Neural crest cell (in vitro differentiated cells): ENCODE data around the gene PRR15. TPM values are rescaled to one million over a fixed set of nuclear protein-coding genes. Genes with fewer than 3 reads are reported as not detected.

Experiments
- DNase-seq: peaks from one replicate; pipeline ENCODE4 v3.0.0; 2021; ENCODE audit warnings: low read depth, mixed read lengths, low spot score
- H3K27ac Mint-ChIP-seq: one replicate; pipeline ENCODE4 v1.8.0; 2021; ENCODE audit warnings: mild to moderate bottlenecking, mixed read lengths; ENCODE audit not compliant: unreplicated experiment
- H3K27me3 Mint-ChIP-seq: 2 replicates; pipeline ENCODE4 v1.8.0; 2021; ENCODE audit warnings: low read depth, mild to moderate bottlenecking, mixed read lengths
- H3K36me3 Mint-ChIP-seq: 2 replicates; pipeline ENCODE4 v1.8.0; 2021; ENCODE audit warnings: low read depth, mild to moderate bottlenecking, mixed read lengths
- H3K4me1 Mint-ChIP-seq: 2 replicates; pipeline ENCODE4 v1.8.0; 2021; ENCODE audit warnings: mixed read lengths
- H3K4me3 Mint-ChIP-seq: one replicate; pipeline ENCODE4 v1.8.0; 2021; ENCODE audit warnings: mild to moderate bottlenecking, mixed read lengths
- H3K9me3 Mint-ChIP-seq: 2 replicates; pipeline ENCODE4 v1.8.0; 2021; ENCODE audit warnings: mixed read lengths
- CTCF ChIP-seq: fragments of 200-600 bp; sonication (generic); conservative IDR thresholded peaks from 2 replicates; pipeline ENCODE4 v1.5.0; 2021; ENCODE audit warnings: antibody characterized with exemption, mild to moderate bottlenecking
- total RNA-seq: library from RNA; stranded (reverse); gene quantifications from 2 replicates; pipeline ENCODE4 v1.2.1, GENCODE V29; 2021

PRR15 gene
- total RNA-seq, 1 donor from 2014 or later: not detected

GRCh38 chr7:29588900-29589696, 25.5 kb downstream of the PRR15 start:
- Mint-ChIP-seq H3K9me3 (peaks cover 2% of the 10 kb centered on the region), H3K4me1 (peaks cover 4% of the 10 kb centered on the region), H3K27ac (no peak overlapping the region), H3K36me3 (no peaks in the 10 kb centered on the region), H3K27me3 (no peaks in the 10 kb centered on the region), H3K4me3 (no peak overlapping the region)
- peak; percentile 45 for DNase-seq
- peak; percentile 80 for TF ChIP-seq CTCF

- H3K36me3 Mint-ChIP-seq: no peaks in the 10 kb centered on the region
- H3K27ac Mint-ChIP-seq: no peak overlapping the region
- peaks cover 4% of the 10 kb centered on the region for H3K4me1 Mint-ChIP-seq
- no peak for TF ChIP-seq CTCF
- H3K27me3 Mint-ChIP-seq: no peaks in the 10 kb centered on the region
- peaks cover 2% of the 10 kb centered on the region for H3K9me3 Mint-ChIP-seq
- no peak overlapping the region for H3K4me3 Mint-ChIP-seq
- DNase-seq: no peak
These were observed 29.2 kb downstream of the PRR15 start for GRCh38 chr7:29592866-29593265.

GRCh38 chr7:29593459-29593858, 29.8 kb downstream of the PRR15 start:
- no peak overlapping the region for H3K27ac Mint-ChIP-seq

GRCh38 chr7:29596593-29597178, 33.1 kb downstream of the PRR15 start:
- no peaks in the 10 kb centered on the region for H3K27me3 Mint-ChIP-seq
- DNase-seq: no peak
- no peak for TF ChIP-seq CTCF
- H3K9me3 Mint-ChIP-seq: no peaks in the 10 kb centered on the region
- no peaks in the 10 kb centered on the region for H3K36me3 Mint-ChIP-seq
- H3K27ac Mint-ChIP-seq: no peak overlapping the region
- no peak overlapping the region for H3K4me3 Mint-ChIP-seq
- no peaks in the 10 kb centered on the region for H3K4me1 Mint-ChIP-seq

More at GRCh38 chr7:29593459-29593858, 29.8 kb downstream of the PRR15 start:
- DNase-seq: no peak
- peaks cover 2% of the 10 kb centered on the region for H3K9me3 Mint-ChIP-seq
- TF ChIP-seq CTCF: no peak
- no peak overlapping the region for H3K4me3 Mint-ChIP-seq
- H3K27me3 Mint-ChIP-seq: no peaks in the 10 kb centered on the region
- no peaks in the 10 kb centered on the region for H3K36me3 Mint-ChIP-seq
- peaks cover 4% of the 10 kb centered on the region for H3K4me1 Mint-ChIP-seq

GRCh38 chr7:29597266-29597665, 33.6 kb downstream of the PRR15 start:
- Mint-ChIP-seq H3K4me3 (no peak overlapping the region), H3K4me1 (no peaks in the 10 kb centered on the region), H3K9me3 (no peaks in the 10 kb centered on the region), H3K36me3 (no peaks in the 10 kb centered on the region), H3K27me3 (no peaks in the 10 kb centered on the region), H3K27ac (no peak overlapping the region)
- DNase-seq: no peak
- no peak for TF ChIP-seq CTCF
